B cell (primary cell): Measurements from ENCODE around the gene AATK. TPM values are rescaled to one million over a fixed set of nuclear protein-coding genes. Genes with fewer than 3 reads are reported as not detected.
"Not testable (repeated sequence)": the region's sequence is repeated elsewhere in the genome, so short reads cannot be mapped to it uniquely, and the experiment has no call there.

Experiments
- ATAC-seq: fragments of 200-7000 bp; cut with Tn5 transposase; one replicate; pipeline ENCODE4 v1.10.0; 2021; ENCODE audit warnings: low read depth, mild to moderate bottlenecking, moderate number of reproducible peaks, moderate library complexity
- CTCF ChIA-PET: fragments of 350-600 bp; sonication (Branson Sonifier 250); formaldehyde crosslinking; loops from one replicate; lab custom pipeline; 2021; ENCODE audit warnings: antibody characterized with exemption, inconsistent platforms; lab: Charles Lee
- POLR2A ChIA-PET: fragments of 350-600 bp; sonication (Branson Sonifier 250); formaldehyde crosslinking; loops from one replicate; lab custom pipeline; 2021; ENCODE audit warnings: antibody characterized with exemption; lab: Charles Lee
- DNase-seq: peaks from one replicate; pipeline ENCODE4 v3.0.0; 2013
- H2AFZ ChIP-seq: 2 replicates; pipeline ENCODE4 v1.6.1; 2012; ENCODE audit warnings: mild to moderate bottlenecking, low read depth, low read length; ENCODE audit not compliant: insufficient read depth, poor library complexity, severe bottlenecking
- H3K27ac ChIP-seq, 2 donors: 1 replicate in 1 of 2; 2 replicates in 1 of 2; pipeline ENCODE4 v1.5.1; 2012 to 2013; ENCODE audit warnings: low read length in 2 of 2, mild to moderate bottlenecking in 2 of 2, moderate library complexity in 1 of 2
- H3K27me3 ChIP-seq, 4 experiments: fragments of 200-600 bp in 1 of 4; sonication (generic) in 1 of 4; replicated peaks in 1 of 4; 1 replicate in 2 of 4; 2 replicates in 2 of 4; pipeline versions ENCODE4 v1.6.1 to v1.7.0; 2013 to 2016; ENCODE audit warnings: low read length in 3 of 4, mild to moderate bottlenecking in 2 of 4, mixed read lengths in 1 of 4, moderate library complexity in 1 of 4; ENCODE audit not compliant: insufficient read depth in 4 of 4, control insufficient read depth in 3 of 4; ENCODE audit errors: control extremely low read depth in 1 of 4
- H3K36me3 ChIP-seq, 2 experiments: replicated peaks in 1 of 2; 1 replicate in 1 of 2; 2 replicates in 1 of 2; pipeline versions ENCODE4 v1.6.1 to v1.7.1; 2013; ENCODE audit warnings: low read length in 1 of 2; ENCODE audit not compliant: insufficient read depth in 2 of 2, control insufficient read depth in 1 of 2; ENCODE audit errors: control extremely low read depth in 1 of 2, extremely low read depth in 1 of 2
- H3K4me1 ChIP-seq, 2 donors: fragments of 200-600 bp in 1 of 2; sonication (generic) in 1 of 2; 1 replicate in 1 of 2; 2 replicates in 1 of 2; pipeline versions ENCODE4 v1.5.1 to v1.6.1; 2013 to 2017; ENCODE audit warnings: low read length in 2 of 2; ENCODE audit not compliant: control insufficient read depth in 2 of 2, insufficient read depth in 2 of 2
- H3K4me2 ChIP-seq: replicated peaks from 2 replicates; pipeline ENCODE3; 2012; ENCODE audit warnings: mild to moderate bottlenecking, low read depth, low read length; ENCODE audit not compliant: poor library complexity, severe bottlenecking
- H3K4me3 ChIP-seq, 5 experiments: fragments of 200-600 bp in 1 of 5; sonication (generic) in 1 of 5; 1 replicate in 3 of 5; 2 replicates in 2 of 5; pipeline versions ENCODE4 v1.5.1 to v1.7.0; 2011 to 2016; ENCODE audit warnings: low read length in 4 of 5, mild to moderate bottlenecking in 4 of 5, low read depth in 2 of 5, control low read depth in 1 of 5, moderate library complexity in 1 of 5; ENCODE audit not compliant: insufficient read depth in 1 of 5; ENCODE audit errors: control extremely low read depth in 1 of 5, extremely low read depth in 1 of 5
- H3K79me2 ChIP-seq: fragments of 200-600 bp; sonication (generic); one replicate; pipeline ENCODE4 v1.6.0; 2016; ENCODE audit warnings: low read length; ENCODE audit not compliant: control insufficient read depth, insufficient read depth
- H3K9ac ChIP-seq: fragments of 200-600 bp; sonication (generic); 2 replicates; pipeline ENCODE4 v1.6.1; 2017; ENCODE audit warnings: mild to moderate bottlenecking, low read length, moderate library complexity
- H3K9me3 ChIP-seq, 3 donors: one replicate each; pipeline versions ENCODE4 v1.6.1 to v1.7.1; 2013; ENCODE audit warnings: low read length in 2 of 3; ENCODE audit not compliant: control insufficient read depth in 2 of 3, insufficient read depth in 1 of 3; ENCODE audit errors: control extremely low read depth in 1 of 3
- H4K20me1 ChIP-seq: 2 replicates; pipeline ENCODE4 v1.6.0; 2012; ENCODE audit warnings: mild to moderate bottlenecking, low read length; ENCODE audit not compliant: insufficient read depth, control insufficient read depth, poor library complexity, severe bottlenecking
- H3K27ac Mint-ChIP-seq: one replicate; pipeline ENCODE4 v1.8.0; 2021; ENCODE audit warnings: mixed read lengths
- H3K27me3 Mint-ChIP-seq: one replicate; pipeline ENCODE4 v1.8.0; 2021; ENCODE audit warnings: mixed read lengths
- H3K4me1 Mint-ChIP-seq: one replicate; pipeline ENCODE4 v1.8.0; 2021; ENCODE audit warnings: mixed read lengths
- H3K4me3 Mint-ChIP-seq: one replicate; pipeline ENCODE4 v1.8.0; 2021; ENCODE audit warnings: mixed read lengths
- H3K9me3 Mint-ChIP-seq: one replicate; pipeline ENCODE4 v1.8.0; 2022; ENCODE audit warnings: mixed read lengths; ENCODE audit not compliant: insufficient read depth
- CTCF ChIP-seq: fragments of 200-600 bp; IDR thresholded peaks from one replicate; pipeline ENCODE4 v1.8.0; 2022; ENCODE audit warnings: antibody characterized with exemption, mild to moderate bottlenecking
- EZH2 ChIP-seq: IDR thresholded peaks from 2 replicates; pipeline ENCODE4 v1.6.1; 2012; ENCODE audit warnings: borderline replicate concordance, low read depth, mild to moderate bottlenecking, moderate library complexity, low read length; ENCODE audit not compliant: insufficient read depth, poor library complexity, severe bottlenecking
- WGBS: methylation state at CpG from one replicate; pipeline ENCODE4 v1.1.5; 2013; ENCODE audit warnings: missing lambda C conversion rate; ENCODE audit not compliant: insufficient coverage; 5-methylcytosine and 5-hydroxymethylcytosine counted together
- intact Hi-C: fragments of 100-400 bp; cut with micrococcal nuclease; formaldehyde crosslinking; loops from one replicate; pipeline ENCODE4 v1.10.0; 2022
- polyA plus RNA-seq: library from polyadenylated mRNA; depleted of rRNA; stranded (reverse); fragments of >200 nt; gene quantifications from 2 replicates; pipeline ENCODE4 v1.2.3, GENCODE V29; 2012
- total RNA-seq, 2 donors: library from RNA; stranded (reverse); fragments of 120-200 nt in 1 of 2; gene quantifications; 1 replicate in 1 of 2; 2 replicates in 1 of 2; pipeline versions ENCODE4 v1.2.3 to v1.2.4, GENCODE V29; 2013 to 2022

AATK gene
- total and polyA plus RNA-seq, 2 donors (not counting 1 experiment from before 2014, with no cell fraction given), result 0.21 to 1.7 TPM

- DNase-seq, H3K4me1 Mint-ChIP-seq, ATAC-seq, H3K36me3 ChIP-seq, CTCF ChIA-PET, H3K27ac ChIP-seq, H3K4me3 ChIP-seq, H3K9ac ChIP-seq, H3K27ac Mint-ChIP-seq, H4K20me1 ChIP-seq, H2AFZ ChIP-seq, H3K9me3 ChIP-seq, H3K4me2 ChIP-seq, H3K79me2 ChIP-seq, H3K4me1 ChIP-seq, H3K4me3 Mint-ChIP-seq, H3K9me3 Mint-ChIP-seq, H3K27me3 ChIP-seq, H3K27me3 Mint-ChIP-seq, intact Hi-C loops, POLR2A ChIA-PET: not testable (repeated sequence)
- 94% methylated on average over 45 of the region's 45 CpGs for WGBS
Measured at GRCh38 chr17:81078026-81078913, 87.8 kb downstream of the AATK start.

GRCh38 chr17:81076141-81076679, 89.8 kb downstream of the AATK start:
- Histone ChIP-seq H4K20me1 (no peaks in the 10 kb centered on the region), H3K27ac (no peak overlapping the region), H3K4me2 (no peak overlapping the region), H3K9me3 (peaks cover 0 to 4% (median 0%) of the 10 kb centered on the region in 3 donors), H3K36me3 (no peaks in the 10 kb centered on the region), H3K4me1 (no peaks in the 10 kb centered on the region), H3K4me3 (no peak overlapping the region), H3K27me3 (no peaks in the 10 kb centered on the region), H3K79me2 (no peaks in the 10 kb centered on the region), H3K9ac (no peak overlapping the region), H2AFZ (no peak overlapping the region)
- POLR2A ChIA-PET, result no interaction called here
- Mint-ChIP-seq H3K4me3 (no peak overlapping the region), H3K27me3 (no peaks in the 10 kb centered on the region), H3K9me3 (no peaks in the 10 kb centered on the region), H3K4me1 (no peaks in the 10 kb centered on the region), H3K27ac (no peak overlapping the region)
- DNase-seq (no peak), ATAC-seq (no peak)
- no peak for TF ChIP-seq CTCF
- TF ChIP-seq EZH2, result no peak
- intact Hi-C loops, result no loop called here
- CTCF ChIA-PET, result no interaction called here
- WGBS, result 85% methylated on average over 13 of the region's 14 CpGs
